Fibroblast of villous mesenchyme (primary cell): ENCODE data around the gene ALKBH5. TPM values are rescaled to one million over a fixed set of nuclear protein-coding genes. Genes with fewer than 3 reads are reported as not detected.

Source experiments
- DNase-seq: peaks from one replicate; pipeline ENCODE4 v3.0.0-alpha.2; 2010; ENCODE audit warnings: low read depth
- H3K4me3 ChIP-seq: 2 replicates; pipeline ENCODE4 v1.5.1; 2011; ENCODE audit warnings: low read depth, mild to moderate bottlenecking, low read length
- total RNA-seq: library from RNA; depleted of rRNA; stranded (reverse); fragments of >200 nt; gene quantifications from 2 replicates; pipeline ENCODE4 v1.2.3, GENCODE V29; 2012
- TF ChIP-seq, protein P1 (sequence below): IDR thresholded peaks from 2 replicates; pipeline ENCODE4 v1.5.1; 2012; ENCODE audit warnings: low read depth, mild to moderate bottlenecking, low read length; ENCODE audit not compliant: insufficient read depth

Gene ALKBH5
- total RNA-seq, 1 donor = 144 TPM

DNA sequence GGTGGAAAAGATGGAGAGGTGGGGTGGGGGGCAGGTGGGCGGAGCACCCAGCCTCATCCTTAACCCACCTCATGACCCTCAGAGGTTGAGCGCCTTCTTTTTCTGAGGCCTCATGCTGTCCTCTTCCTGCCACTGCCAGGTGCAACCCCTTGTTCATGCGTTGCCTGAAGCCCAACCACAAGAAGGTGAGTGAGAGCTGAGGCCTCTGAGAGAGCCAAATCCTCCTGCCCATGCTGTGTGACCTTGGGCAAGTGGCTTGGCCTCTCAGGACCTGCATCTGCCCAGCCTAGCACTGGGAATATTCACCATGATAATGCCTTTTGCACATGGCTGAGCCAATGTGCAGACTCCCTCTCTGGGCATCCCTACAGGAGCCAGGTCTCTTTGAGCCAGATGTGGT lies 43.0 kb upstream of the ALKBH5 start:
- TF ChIP-seq, protein P1, sequence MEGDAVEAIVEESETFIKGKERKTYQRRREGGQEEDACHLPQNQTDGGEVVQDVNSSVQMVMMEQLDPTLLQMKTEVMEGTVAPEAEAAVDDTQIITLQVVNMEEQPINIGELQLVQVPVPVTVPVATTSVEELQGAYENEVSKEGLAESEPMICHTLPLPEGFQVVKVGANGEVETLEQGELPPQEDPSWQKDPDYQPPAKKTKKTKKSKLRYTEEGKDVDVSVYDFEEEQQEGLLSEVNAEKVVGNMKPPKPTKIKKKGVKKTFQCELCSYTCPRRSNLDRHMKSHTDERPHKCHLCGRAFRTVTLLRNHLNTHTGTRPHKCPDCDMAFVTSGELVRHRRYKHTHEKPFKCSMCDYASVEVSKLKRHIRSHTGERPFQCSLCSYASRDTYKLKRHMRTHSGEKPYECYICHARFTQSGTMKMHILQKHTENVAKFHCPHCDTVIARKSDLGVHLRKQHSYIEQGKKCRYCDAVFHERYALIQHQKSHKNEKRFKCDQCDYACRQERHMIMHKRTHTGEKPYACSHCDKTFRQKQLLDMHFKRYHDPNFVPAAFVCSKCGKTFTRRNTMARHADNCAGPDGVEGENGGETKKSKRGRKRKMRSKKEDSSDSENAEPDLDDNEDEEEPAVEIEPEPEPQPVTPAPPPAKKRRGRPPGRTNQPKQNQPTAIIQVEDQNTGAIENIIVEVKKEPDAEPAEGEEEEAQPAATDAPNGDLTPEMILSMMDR = no peak
- no peak for DNase-seq
- H3K4me3 ChIP-seq = no peak overlapping the region

- DNase-seq = peak; percentile 60
- H3K4me3 ChIP-seq = no peak overlapping the region
- TF ChIP-seq, protein P1 = peak; percentile 60
These were observed 42.3 kb upstream of the ALKBH5 start for GRCh38 chr17:18141210-18141803.

- TF ChIP-seq, protein P1 = no peak
- H3K4me3 ChIP-seq = no peak overlapping the region
- DNase-seq = no peak
These were observed 41.2 kb upstream of the ALKBH5 start for GRCh38 chr17:18142417-18142816.

DNA sequence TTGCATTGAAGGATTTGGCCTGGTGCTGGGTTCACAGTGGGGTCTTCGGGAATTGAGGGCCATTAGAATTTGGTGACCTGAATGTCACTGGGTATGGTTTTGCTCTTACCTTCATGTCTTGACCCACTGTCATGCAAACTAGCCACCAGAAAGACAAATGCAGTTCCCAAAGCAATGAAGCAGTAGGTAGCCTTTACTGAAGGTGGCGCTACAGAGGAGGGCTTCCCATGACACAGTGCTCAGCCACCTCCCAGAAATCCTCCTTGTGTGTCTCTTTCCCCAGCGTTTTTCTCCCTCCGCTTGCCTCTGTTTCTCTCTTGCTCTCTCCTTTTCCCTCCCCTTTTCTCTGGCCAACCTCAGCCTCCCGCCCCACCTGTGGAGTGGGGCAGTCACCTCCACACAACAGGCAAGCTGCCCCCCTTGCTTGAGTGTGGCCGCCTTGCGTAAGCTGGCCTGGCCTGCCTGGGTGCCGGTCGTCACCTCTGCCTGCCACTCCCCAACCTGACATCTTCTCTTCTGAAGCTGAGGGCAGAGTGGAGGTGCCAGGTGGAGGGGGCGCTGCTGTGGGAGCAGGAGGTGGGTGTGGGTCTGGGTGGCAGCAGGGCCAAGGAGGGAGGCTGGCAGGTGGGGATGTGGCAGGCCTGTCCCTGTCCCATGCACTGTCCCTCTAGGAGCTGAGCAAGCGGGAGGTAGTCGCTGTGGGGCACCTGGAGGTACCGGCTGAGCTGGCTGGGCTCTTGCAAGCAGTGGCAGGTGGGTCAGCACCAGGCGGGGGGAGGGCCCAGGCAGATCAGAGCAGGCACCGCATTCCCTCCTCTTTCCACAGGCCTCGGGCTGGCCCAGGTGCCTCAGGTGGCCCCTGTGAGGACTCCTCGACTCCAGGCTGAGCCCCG lies 40.3 kb upstream of the ALKBH5 start:
- TF ChIP-seq, protein P1 = peak; percentile 56
- DNase-seq = peak; percentile 12
- no peak overlapping the region for H3K4me3 ChIP-seq

- DNase-seq = no peak
- H3K4me3 ChIP-seq = no peak overlapping the region
- TF ChIP-seq, protein P1 = no peak
These were observed 39.4 kb upstream of the ALKBH5 start for GRCh38 chr17:18144261-18144660.

- TF ChIP-seq, protein P1 = no peak
These were observed 38.8 kb upstream of the ALKBH5 start for GRCh38 chr17:18144855-18145254.

More at GRCh38 chr17:18144855-18145254, 38.8 kb upstream of the ALKBH5 start:
- no peak overlapping the region for H3K4me3 ChIP-seq
- DNase-seq = no peak
